GM18499 (cell line): ENCODE results near the gene FBXW2.
"Not testable (repeated sequence)": the region's sequence is repeated elsewhere in the genome, so short reads cannot be mapped to it uniquely, and the experiment has no call there.

Experiments used
- ATAC-seq: cut with Tn5 transposase; IDR thresholded peaks from one replicate; pipeline ENCODE4 v1.9.1; 2021; ENCODE audit warnings: moderate number of reproducible peaks; ENCODE audit not compliant: insufficient read depth, unreplicated experiment

The FBXW2 gene, protein sequence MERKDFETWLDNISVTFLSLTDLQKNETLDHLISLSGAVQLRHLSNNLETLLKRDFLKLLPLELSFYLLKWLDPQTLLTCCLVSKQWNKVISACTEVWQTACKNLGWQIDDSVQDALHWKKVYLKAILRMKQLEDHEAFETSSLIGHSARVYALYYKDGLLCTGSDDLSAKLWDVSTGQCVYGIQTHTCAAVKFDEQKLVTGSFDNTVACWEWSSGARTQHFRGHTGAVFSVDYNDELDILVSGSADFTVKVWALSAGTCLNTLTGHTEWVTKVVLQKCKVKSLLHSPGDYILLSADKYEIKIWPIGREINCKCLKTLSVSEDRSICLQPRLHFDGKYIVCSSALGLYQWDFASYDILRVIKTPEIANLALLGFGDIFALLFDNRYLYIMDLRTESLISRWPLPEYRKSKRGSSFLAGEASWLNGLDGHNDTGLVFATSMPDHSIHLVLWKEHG

DNA sequence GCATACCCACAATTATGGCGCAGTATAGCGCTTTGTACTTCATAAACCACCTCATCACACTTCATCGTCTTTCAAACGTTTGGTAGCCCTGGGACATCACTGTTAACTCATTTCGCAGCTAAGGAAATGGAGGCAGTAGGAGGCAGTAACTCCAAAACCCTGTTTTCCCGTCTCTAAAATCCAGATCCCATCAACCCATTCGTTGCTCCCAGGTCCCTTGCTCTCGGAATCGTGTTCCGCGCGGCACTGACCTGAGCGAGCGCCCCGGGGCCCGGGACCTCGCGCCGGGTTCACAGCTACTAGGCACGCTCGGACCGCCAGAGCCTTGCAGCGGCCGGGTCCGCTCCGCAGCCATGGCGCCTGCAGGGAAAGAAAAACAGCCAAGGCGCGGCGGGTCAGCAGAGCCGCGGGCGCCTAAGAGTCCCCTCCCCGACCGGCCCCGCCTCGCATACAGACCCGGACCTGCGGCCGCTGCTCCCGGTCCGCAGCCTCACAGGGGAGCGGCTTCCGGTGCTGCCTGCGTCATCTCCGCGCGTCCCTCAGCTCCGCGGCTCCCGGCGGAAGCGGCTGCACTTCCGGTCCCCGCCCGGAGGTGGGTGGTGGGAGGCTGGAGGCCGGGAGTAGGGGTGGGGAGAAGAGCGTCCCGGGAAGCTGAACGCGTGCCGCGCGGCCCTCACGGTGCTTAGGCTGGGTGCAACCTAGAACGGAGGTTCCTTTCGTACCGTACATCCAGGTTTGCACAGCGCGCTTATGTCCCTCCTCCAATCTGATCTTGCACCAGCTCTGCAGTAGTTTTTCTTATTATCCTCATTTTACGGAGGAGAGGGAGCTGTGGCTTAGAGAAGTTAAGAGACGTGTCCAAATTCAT lies at the start of gene FBXW2:
Gene FBXW2, minus strand, starts transcription at position 519 of the 868 bp plus-strand sequence. CDS start 5,158 bp downstream, outside the sequence.
- ATAC-seq: peak; percentile 62

DNA sequence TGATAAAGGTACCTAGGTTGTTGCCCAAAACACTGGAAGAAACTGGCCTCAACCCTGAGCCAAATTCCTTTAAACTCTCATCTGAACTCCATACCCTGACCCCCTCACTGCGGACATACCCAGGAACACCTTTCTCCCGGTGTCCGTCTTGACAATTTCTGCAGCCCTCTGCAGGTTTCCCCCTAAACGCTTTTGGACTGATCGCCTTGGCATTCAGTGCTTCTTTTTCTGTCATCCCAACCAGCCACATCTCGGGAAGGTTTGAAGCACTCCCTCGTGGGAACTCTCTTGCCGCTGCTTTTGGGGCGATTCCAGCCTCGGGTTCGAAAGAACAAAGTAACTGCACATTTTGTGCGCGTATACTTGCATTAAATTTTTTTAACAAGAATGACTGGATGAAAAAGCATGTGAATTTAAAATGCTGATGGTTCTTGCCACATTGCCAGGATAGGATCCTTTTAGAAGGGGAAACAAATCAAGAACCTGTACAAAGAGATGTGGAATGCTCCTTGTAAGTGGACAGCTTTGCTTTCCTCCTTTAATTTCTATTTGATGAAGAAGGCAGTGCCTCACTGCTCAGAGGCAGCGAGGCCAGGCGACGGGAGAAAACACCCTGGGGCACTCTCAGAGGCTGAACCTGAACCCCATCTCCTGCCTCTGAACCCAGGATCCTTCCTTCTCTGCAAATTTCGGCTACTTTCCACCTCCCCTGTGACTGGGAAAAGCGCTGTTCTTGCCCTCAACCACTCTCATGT lies 48.9 kb upstream of the FBXW2 start:
- ATAC-seq: no peak

DNA sequence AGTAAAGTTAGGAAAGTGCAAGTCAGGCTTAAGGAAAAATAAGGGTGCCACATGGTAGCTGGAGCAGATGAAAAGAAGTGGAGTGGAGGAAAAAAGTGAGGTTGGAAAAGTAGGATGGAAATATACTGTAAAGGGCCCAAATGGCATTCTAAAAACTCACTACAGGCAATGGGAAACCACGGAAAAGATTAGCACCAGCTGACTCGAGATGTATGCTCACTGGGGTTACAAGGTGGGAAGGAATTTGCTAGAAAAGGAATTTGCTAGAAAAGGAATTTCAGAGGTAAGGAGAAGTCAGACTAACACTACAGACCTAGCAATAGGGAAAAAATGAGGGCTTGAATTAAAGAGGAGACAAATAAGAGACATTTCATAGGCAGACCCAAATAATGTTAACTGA lies 45.9 kb upstream of the FBXW2 start:
- no peak for ATAC-seq

DNA sequence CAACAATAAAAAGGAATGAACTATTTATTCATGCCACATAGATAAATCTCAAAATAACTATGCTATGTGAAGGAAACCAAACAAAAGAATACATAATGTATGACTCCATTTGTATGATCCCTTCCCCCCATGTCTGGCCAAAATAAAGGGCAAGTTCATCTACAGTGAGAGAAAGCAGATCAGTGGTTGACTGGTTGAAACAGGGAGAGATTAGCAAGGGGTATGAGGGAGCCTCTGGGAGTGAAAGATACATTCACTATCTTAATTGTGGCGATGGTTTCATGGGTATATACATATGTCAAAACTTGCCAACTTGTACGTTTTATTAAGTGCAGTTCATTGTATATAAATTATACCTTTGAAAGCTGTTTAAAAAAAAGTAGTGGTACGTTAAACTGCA lies 44.7 kb upstream of the FBXW2 start:
- no peak for ATAC-seq

DNA sequence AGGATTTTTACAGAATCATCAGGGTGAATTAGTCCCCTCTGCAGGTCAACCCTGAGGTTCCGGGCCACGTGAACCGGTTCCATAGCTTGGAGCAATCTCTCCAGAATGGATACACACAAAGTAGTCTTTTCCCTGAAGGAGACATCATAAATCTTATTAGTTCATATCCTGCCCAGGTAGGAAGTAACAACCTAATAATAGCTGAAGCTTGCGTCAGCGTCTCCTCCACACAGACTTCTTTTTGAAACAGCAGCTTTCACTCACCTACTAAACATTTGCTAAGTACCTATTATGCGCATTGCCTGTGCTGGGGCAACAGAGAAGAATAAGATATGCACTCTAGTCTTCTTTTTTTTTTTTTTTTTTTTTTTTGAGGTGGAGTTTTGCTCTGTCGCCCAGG lies 40.1 kb upstream of the FBXW2 start:
- ATAC-seq: no peak

DNA sequence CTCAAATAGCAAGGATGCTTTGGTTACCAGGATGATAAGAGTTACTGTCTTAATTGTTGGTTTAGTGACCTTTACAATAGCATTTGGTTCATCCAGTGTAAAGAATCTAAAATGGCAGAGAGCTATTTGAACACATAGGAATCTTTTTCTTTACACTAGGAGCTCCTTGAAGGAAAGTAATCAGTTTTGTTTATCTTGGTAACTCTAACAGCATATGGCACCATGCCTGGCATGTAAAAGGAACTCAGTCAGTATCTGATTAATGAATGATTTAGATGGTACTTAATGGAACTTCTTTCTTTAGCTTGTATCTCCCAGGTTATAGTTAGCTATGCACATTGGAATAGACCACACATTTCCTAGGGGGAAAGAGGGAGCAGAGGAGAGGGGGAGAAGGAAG lies 39.6 kb upstream of the FBXW2 start:
- no peak for ATAC-seq

DNA sequence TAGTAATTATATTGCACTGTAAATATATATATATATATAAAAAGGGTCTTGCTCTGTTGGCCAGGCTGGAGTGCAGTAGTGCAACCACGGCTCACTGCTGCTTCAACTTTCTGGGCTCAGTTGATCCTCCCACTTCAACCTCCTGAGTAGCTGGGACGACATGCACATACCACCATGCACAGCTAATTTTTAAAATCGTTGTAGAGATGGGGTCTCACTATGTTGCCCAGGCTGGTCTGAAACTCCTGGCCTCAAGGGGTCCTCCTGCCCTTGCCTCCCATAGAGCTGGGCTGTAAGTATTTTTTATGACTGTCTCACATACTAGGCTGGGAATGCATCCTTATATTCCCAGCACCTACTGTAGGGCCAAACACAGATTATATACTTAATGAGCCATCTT lies 37.6 kb upstream of the FBXW2 start:
- ATAC-seq: no peak

DNA sequence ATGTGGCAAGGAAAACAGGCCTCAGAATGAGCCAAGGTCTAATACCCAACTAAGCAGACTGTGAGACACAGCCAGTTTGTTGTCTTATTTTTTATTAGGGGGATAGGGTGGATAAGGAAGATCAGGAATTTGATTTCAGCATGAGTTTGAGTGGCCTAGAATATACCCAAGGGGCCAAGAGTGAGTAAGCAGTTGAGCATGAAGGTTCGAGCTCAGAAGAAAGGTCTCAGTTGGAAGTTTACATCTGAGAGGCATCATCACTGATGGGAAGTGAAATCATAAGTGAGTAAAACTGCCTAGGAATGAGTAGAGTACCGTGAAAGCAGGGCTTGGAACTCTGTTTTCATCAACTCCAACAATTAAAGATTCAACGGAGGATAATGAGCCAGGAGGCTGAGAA lies 36.9 kb upstream of the FBXW2 start:
- ATAC-seq: no peak

DNA sequence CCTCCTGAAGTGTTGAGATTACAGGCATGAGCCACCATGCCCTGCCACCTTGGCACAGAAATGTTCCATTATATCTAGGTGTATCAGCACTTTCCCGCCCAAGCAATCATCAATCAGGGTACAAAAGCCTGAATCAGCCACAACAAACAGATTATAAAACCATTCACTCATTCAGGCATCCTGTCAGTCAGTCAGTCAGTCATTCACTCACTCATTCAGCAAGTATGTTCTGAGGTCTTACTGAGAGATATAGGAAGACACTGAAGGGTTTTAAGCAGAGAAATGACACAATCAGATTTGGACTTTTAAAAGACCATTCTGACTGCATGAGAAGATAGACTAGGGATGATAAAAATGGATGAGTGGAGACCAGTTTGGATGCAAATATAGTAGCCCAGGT lies 36.4 kb upstream of the FBXW2 start:
- no peak for ATAC-seq

DNA sequence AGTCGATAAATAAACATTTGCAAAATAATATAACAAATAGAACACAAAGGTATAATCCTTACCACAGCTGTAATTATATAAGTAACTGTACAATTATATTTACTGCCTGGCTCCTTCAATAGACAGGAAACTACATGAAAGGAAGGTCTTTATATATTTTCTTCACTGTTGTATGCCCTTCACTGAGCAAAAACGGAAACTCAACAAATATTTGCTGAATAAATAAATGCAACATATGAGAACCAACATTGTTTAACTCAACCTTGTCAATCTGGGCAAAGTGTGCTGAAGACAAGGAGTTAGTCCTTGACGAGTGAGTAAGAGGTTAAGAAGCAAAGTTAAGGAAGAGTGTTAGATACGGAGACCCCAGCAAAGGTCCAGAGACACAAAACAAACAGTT lies 26.9 kb upstream of the FBXW2 start:
- no peak for ATAC-seq

DNA sequence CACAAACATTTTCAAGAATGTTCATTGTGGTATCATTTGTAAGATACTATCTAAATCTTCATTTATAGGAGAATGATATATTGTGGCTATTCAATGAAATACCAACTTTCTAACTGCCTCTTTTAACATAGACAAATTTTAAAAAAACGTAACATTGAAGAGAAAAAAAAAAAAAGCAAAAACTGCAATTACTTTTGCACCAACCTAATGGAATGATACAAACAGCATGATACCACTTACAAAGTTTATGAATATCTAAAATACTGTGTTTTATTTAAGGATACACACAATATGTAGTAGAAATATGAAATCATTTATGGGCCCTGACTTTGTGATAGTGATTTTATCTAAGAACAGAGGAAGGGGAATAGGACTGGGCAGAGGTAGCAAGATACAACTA lies 25.4 kb upstream of the FBXW2 start:
- ATAC-seq: no peak

DNA sequence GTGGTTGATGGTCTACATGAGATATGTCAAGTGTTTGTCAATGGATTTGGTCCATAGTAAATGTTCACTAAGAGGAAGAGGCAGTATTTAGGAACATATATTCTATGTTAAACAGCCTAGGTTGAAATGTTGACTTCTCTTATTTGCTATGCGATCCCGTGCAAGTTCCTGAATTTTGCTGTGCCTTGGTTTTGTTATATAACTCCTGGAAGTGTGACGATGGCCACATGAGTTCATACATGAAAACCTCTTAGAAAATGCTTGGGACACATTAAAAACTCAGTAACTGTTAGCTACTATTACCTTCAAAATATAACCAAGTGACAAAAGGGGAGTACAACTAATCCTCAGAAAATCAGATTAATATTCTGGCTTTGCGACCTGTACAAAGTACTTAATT lies 21.9 kb upstream of the FBXW2 start:
- ATAC-seq: no peak

DNA sequence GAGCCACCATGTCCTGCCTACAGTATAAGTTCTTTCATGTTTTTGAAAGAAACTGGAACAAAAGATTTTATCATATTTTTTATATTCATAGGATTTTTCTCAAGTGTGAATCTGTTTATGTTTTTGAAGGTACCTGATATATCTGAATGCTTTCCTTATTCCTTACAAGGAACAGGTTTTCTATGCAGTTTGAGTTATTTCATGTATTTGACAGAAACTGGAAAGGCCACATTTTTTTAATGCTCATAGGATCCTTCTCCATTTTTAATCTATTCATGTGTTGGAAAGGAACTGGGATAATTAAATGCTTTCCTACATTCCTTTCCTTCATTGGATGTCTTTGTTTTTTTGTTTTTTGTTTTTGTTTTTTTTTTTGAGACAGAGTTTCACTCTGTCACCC lies 15.7 kb upstream of the FBXW2 start:
- no peak for ATAC-seq

DNA sequence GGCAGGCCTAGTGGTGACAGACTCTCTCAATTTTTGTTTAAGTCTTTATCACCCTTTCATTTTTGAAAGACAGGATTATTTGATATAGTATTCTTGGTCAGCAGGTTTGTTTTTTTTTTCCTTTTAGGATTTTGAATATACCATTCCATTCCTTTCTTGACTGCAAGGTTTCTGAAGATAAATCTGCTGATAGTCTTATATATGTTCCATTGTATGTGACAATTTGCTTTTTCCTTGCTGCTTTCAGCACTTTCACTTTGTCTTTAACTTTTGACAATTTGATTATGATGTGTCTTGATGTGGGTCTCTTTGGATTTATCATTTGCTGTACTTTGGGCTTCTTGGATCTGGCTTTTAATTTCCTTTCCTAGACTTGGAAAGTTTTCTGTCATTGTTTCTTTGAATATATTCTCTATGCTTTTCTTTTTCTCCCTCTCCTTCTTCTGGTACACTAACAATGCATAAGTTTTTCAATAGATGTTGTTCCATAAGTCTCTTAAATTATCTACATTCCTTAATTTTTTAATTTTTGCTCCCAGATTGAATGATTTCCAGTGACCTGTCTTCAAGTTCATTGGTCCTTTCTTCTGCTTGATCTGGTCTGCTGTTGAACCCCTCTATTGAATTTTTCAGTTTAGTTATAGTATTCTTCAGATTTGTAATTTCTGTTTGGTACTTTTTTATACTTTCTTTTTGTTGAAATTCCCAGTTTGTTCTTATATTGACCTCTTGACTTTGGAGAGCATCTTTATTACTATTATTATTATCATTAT lies 14.6 kb upstream of the FBXW2 start:
- no peak for ATAC-seq

DNA sequence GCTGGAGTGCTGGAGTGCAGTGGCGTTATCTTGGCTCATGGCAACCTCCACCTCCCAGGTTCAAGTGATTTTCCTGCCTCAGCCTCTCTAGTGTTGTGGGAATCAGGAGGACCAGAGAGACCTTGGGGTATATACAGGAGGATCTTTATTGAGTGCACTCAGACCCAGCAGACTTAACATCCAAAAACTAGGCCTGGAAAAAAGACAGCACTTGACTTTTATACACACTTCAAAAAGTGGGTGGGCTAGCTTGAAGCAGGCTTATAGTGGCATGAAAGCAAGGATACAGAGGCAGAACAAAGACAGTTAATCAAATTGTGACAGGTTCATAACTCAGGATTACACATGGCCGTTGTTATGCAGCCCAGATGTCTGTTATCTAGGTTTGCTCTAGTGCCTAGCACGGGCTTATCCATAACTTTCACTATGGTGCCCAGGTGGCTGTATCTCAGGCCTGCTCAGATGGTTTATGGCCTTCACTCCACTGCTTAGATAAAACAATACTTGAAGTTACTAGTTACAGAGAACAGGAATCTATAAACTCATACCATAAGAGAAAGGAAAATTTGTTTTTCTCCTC lies 11.7 kb upstream of the FBXW2 start:
- not testable (repeated sequence) for ATAC-seq

DNA sequence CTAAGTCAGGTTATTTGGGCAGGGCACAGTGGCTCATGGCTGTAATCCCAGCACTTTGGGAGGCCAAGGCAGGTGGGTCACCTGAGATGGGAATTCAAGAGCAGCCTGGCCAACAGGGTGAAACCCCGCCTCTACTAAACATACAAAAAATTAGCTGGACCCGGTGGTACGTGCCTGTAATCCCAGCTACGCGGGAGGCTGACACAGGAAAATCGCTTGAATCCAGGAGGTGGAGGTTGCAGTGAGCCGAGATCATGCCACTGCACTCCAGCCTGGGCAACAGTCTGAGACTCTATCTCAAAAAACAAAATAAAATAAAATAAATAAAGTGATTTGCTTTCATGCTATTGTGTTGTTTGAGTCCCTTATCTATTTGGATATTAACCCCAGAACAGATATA lies 8.2 kb upstream of the FBXW2 start:
- ATAC-seq: no peak

DNA sequence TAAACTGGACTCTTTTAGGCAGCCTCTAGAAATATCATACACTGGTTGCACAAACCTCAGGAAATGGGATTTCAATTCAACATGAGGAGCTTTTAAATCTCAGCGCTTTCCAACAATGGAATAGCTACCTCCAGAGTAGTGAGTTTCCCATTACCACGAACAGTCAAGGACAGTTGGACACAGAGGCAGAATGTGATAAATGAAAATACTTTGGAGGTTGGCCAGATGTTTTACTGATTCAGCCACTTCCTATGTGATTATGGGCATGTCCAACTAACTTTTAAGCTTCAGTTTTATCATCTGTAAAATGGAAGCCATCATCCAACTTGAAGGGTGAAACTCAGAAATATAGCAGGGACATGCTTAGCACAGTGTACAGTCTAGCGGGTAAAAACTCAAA lies 2.1 kb downstream of the FBXW2 start:
- ATAC-seq: no peak

DNA sequence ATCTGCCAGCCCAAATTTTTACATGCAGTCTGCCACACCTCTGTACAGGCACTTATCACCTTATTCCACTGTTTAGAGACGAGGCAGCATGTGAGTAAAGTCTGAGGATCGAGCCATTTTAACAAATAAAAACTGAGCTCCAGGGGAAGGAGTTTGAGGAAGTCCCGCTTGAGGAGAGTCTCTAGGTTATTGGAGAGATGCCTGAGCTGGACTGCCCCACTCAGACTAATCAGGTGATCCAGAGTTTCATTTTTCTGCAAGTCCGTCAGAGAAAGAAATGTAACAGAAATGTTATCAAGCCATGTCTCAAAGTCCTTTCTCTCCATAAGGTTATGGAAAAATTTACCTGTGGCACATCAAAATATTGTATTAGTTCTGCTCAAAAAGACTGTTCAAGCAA lies 5.3 kb downstream of the FBXW2 start:
- no peak for ATAC-seq

DNA sequence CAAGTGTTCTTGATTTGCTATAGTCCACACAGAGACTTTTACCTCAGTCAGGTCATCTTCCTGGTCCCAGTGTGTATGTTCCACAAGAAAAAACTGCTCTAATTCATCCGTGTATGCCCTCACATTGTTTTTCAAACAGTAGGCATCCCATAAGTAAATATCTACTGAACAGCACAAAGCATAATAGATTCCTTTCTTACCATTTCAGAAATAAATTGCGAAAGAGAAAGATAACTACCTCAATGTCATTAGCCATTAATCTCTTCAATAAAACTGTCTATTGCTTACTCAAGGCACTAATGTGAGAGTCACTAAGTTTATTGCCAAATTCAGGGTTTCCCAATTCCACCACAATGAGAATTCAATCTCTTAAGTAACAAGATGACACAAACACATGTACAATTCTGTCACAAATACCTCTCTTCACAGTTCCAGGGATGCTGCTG lies 9.6 kb downstream of the FBXW2 start:
- ATAC-seq: no peak

DNA sequence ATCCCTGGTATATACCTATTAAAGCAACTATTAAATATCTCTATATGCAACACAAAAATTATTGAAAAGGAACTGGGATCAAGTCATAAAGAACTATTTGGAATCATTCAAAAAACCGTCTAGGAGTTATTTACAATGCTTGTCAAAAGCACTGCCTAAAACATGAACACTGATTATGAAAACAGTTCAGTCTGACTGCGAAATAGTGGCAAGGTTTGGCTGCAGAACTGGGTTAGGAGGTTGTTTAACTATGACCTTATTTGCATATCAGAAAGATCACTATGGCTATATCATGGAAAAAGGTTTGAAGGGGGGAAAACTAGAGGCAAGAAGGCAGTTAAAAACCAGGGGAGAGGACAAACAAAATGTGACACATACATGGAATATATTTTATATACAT lies 12.0 kb downstream of the FBXW2 start:
- no peak for ATAC-seq
